K562 (cell line): ENCODE measurements around the gene ACP5. TPM values are rescaled to one million over a fixed set of nuclear protein-coding genes. Genes with fewer than 3 reads are reported as not detected.
"Not testable (repeated sequence)": the region's sequence is repeated elsewhere in the genome, so short reads cannot be mapped to it uniquely, and the experiment has no call there.

Experiments
- ATAC-seq: fragments of 200-7000 bp; cut with Tn5 transposase; 3 replicates; pipeline ENCODE4 v1.9.1; 2020; ENCODE audit warnings: moderate library complexity
- BruUV-seq: library from RNA; stranded (reverse); fragments of 400-500 nt; replicated peaks from 2 replicates; lab custom pipeline; 2021; lab: Mats Ljungman, UMichigan
- CTCF ChIA-PET: fragments of 300-600 bp; formaldehyde crosslinking; extraction: SDS; loops from one replicate; lab custom pipeline; 2021; ENCODE audit warnings: low intra/inter-chr PET ratio; lab: Yijun Ruan, JAX
- POLR2A ChIA-PET: fragments of 300-600, 350-650 bp; sonication (Branson Sonifier 250); formaldehyde crosslinking; extraction: SDS; loops from one replicate; lab custom pipeline; 2021; ENCODE audit warnings: antibody characterized with exemption, inconsistent platforms; lab: Yijun Ruan, JAX
- DNase-seq, 4 experiments: peaks; one replicate each; pipeline versions ENCODE4 v3.0.0 to v3.0.0-alpha.2; 2011 to 2018; ENCODE audit warnings: low spot score in 3 of 4, mixed read lengths in 3 of 4; ENCODE audit errors: extremely low read depth in 1 of 4
- FAIRE-seq: peaks from 2 replicates; lab custom pipeline; 2011; peaks lifted over from hg19 to GRCh38; lab: Jason Lieb, UNC
- H2AFZ ChIP-seq: 2 replicates; pipeline ENCODE4 v1.6.0; 2011; ENCODE audit warnings: low read depth, low read length, control low read depth, inconsistent platforms
- H3K27ac ChIP-seq: fragments of 200-600 bp; 3 replicates; pipeline ENCODE4 v1.8.0; 2011; ENCODE audit warnings: low read depth, mild to moderate bottlenecking, control low read depth, inconsistent platforms, low read length, moderate library complexity, mixed read lengths; ENCODE audit errors: extremely low read depth
- H3K27me3 ChIP-seq, 2 experiments: fragments of 300-600 bp in 1 of 2; 2 replicates in 1 of 2; 3 replicates in 1 of 2; pipeline versions ENCODE4 v1.6.0 to v1.8.0; 2011; ENCODE audit warnings: inconsistent platforms in 2 of 2, low read length in 2 of 2, mild to moderate bottlenecking in 1 of 2, mixed read lengths in 1 of 2, moderate library complexity in 1 of 2; ENCODE audit not compliant: control insufficient read depth in 2 of 2, insufficient read depth in 2 of 2
- H3K36me3 ChIP-seq: fragments of 300-600 bp; 3 replicates; pipeline ENCODE4 v1.8.0; 2011; ENCODE audit warnings: mild to moderate bottlenecking, low read length, inconsistent platforms; ENCODE audit not compliant: control insufficient read depth, insufficient read depth
- H3K4me1 ChIP-seq, 2 experiments: fragments of 200-600 bp in 1 of 2; replicated peaks in 1 of 2; 2 replicates in 1 of 2; 3 replicates in 1 of 2; pipeline versions ENCODE4 v1.5.1 to v1.8.0; 2011; ENCODE audit warnings: inconsistent platforms in 2 of 2, low read length in 2 of 2, mild to moderate bottlenecking in 1 of 2, mixed read lengths in 1 of 2, moderate library complexity in 1 of 2; ENCODE audit not compliant: control insufficient read depth in 2 of 2, insufficient read depth in 2 of 2
- H3K4me2 ChIP-seq: 2 replicates; pipeline ENCODE4 v1.6.1; 2011; ENCODE audit warnings: low read length, control low read depth, inconsistent platforms, mixed read lengths; ENCODE audit not compliant: insufficient read depth
- H3K4me3 ChIP-seq: fragments of 200-600 bp; sonication (generic), shearing (Covaris generic); 2 replicates; pipeline ENCODE4 v1.5.1; 2016; ENCODE audit warnings: control low read depth, inconsistent platforms
- H3K79me2 ChIP-seq: fragments of 200-600 bp; 3 replicates; pipeline ENCODE4 v1.8.0; 2011; ENCODE audit warnings: low read length, inconsistent platforms; ENCODE audit not compliant: control insufficient read depth, insufficient read depth
- H3K9ac ChIP-seq, 2 experiments: 2 replicates each; pipeline versions ENCODE4 v1.6.0 to v1.6.1; 2011; ENCODE audit warnings: low read depth in 2 of 2, low read length in 2 of 2, control low read depth in 1 of 2, inconsistent platforms in 1 of 2, mild to moderate bottlenecking in 1 of 2, mixed read lengths in 1 of 2; ENCODE audit not compliant: insufficient read depth in 1 of 2
- H3K9me1 ChIP-seq: one replicate; pipeline ENCODE4 v1.6.0; 2011; ENCODE audit warnings: inconsistent platforms, mild to moderate bottlenecking, low read length, moderate library complexity; ENCODE audit not compliant: control insufficient read depth, insufficient read depth
- H3K9me3 ChIP-seq: replicated peaks from 2 replicates; pipeline ENCODE4 v1.5.1; 2011; ENCODE audit warnings: low read depth, low read length, inconsistent platforms; ENCODE audit not compliant: control insufficient read depth, insufficient read depth
- H4K20me1 ChIP-seq: replicated peaks from 2 replicates; pipeline ENCODE4 v1.6.1; 2011; ENCODE audit warnings: low read length, inconsistent platforms, mixed read lengths; ENCODE audit not compliant: control insufficient read depth, insufficient read depth
- JUN ChIP-seq, 2 experiments: sonication (generic) in 1 of 2; formaldehyde crosslinking in 1 of 2; IDR thresholded peaks; 2 replicates each; pipeline versions ENCODE4 v1.6.1 to v1.8.0; 2012 to 2022; ENCODE audit warnings: borderline replicate concordance in 2 of 2, mild to moderate bottlenecking in 2 of 2, improper control_type of control experiment in 1 of 2, low read depth in 1 of 2, low read length in 1 of 2, missing genetic modification reagents in 1 of 2
- NFIC ChIP-seq: fragments of 450-650 bp; IDR thresholded peaks from 2 replicates; pipeline ENCODE4 v1.6.1; 2017; ENCODE audit warnings: mild to moderate bottlenecking, inconsistent platforms
- SUPT5H ChIP-seq: fragments of 450-650 bp; IDR thresholded peaks from 2 replicates; pipeline ENCODE4 v1.6.1; 2016
- WGBS: fragments of 100-300 bp; shearing (Covaris generic); methylation state at CpG from one replicate; pipeline ENCODE4 v1.1.6; 2016; ENCODE audit warnings: low coverage, mixed read lengths; ENCODE audit not compliant: insufficient coverage; ENCODE audit errors: missing lambda C conversion rate; 5-methylcytosine and 5-hydroxymethylcytosine counted together
- in situ Hi-C: fragments of 300-500 bp; cut with MboI; formaldehyde crosslinking; loops from 4 replicates; pipeline ENCODE4 v1.15.0; 2018; ENCODE audit warnings: inconsistent platforms, mixed read lengths
- intact Hi-C: fragments of 100-400 bp; cut with micrococcal nuclease; formaldehyde crosslinking; loops from 2 replicates; pipeline ENCODE4 v1.14.2; 2022
- polyA plus RNA-seq, 8 experiments: library from polyadenylated mRNA; depleted of rRNA in 4 of 8; stranded (reverse) in 5 of 8; unstranded in 3 of 8; fragments of >200 nt; fragmentation: Nextera tagmentation in 2 of 8; fragmentation: Illumina TruSeq in 1 of 8; extraction: Ambion mirVana in 2 of 8; extraction: Trizol in 1 of 8; gene quantifications; 2 replicates each; pipeline versions ENCODE4 v1.2.1 to v1.2.3, GENCODE V29; 2011 to 2014; ENCODE audit warnings: inconsistent platforms in 1 of 8, missing spikeins in 1 of 8
- total RNA-seq, 7 experiments: library from RNA; depleted of rRNA in 6 of 7; stranded (reverse); fragments of >200 nt in 6 of 7; fragmentation: Illumina TruSeq in 2 of 7; extraction: Trizol in 2 of 7; gene quantifications; 2 replicates each; pipeline versions ENCODE4 v1.2.1 to v1.2.3, GENCODE V29; 2011 to 2021; ENCODE audit warnings: low replicate concordance in 1 of 7

Gene ACP5
- total and polyA plus RNA-seq, 9 of the 15 experiments (the other 6 are each of a cell fraction or from before 2014, with no cell fraction given) = 0.06 to 1.1 (median 0.31) TPM; not detected in 1

GRCh38 chr19:11599704-11600103 is 22.3 kb upstream of the ACP5 start:
- intact Hi-C loops, H3K4me3 ChIP-seq, H3K9me1 ChIP-seq, H4K20me1 ChIP-seq, H3K4me2 ChIP-seq, FAIRE-seq, DNase-seq: not testable (repeated sequence)
- Histone ChIP-seq H3K9me3 (peaks cover 13% of the 10 kb centered on the region), H3K36me3 (peaks cover 40% of the 10 kb centered on the region), H3K79me2 (peaks cover 70% of the 10 kb centered on the region), H3K9ac (0 out of 4 replicates have a peak overlapping the region, but pooled peaks of 1 of the 2 experiments have one; percentile 2)
- POLR2A ChIA-PET = interaction anchor here (1.2 kb wide), 1 partner anchor 36 kb away, joined by 3 read pairs; no protein-coding TSS in a partner anchor
- 0 out of 2 replicates have a peak, but pooled peaks have one; percentile 6 for TF ChIP-seq SUPT5H
- TF ChIP-seq, all 486 proteins: peak for 1; not testable (repeated sequence) for 485
- H2AFZ ChIP-seq, ATAC-seq, H3K27ac ChIP-seq, H3K27me3 ChIP-seq, BruUV-seq, in situ Hi-C loops, CTCF ChIA-PET: not testable (repeated sequence)
- H3K4me1 ChIP-seq = peaks cover 7 to 15% of the 10 kb centered on the region in 2 experiments
- WGBS = 92% methylated on average over 8 of the region's 8 CpGs

GRCh38 chr19:11598746-11599145 is 21.3 kb upstream of the ACP5 start:
- in situ Hi-C loops (no loop called here), intact Hi-C loops (no loop called here)
- FAIRE-seq (no peak), ATAC-seq (no peak), DNase-seq (no peak)
- no peaks in the 10 kb centered on the region for H3K9me1 ChIP-seq
- H3K27ac ChIP-seq = peak overlapping the region; percentile 97; the same call in 2 of the 3 replicates
- WGBS = 94% methylated on average over 2 of the region's 2 CpGs
- H3K9me3 ChIP-seq = peaks cover 5% of the 10 kb centered on the region; the same call in 1 of the 2 replicates
- peak overlapping the region; percentile 88 for H3K4me2 ChIP-seq
- no peaks in the 10 kb centered on the region for H3K27me3 ChIP-seq
- peak overlapping the region; percentile 73 to 96; a peak in 2 of 4 replicates for H3K9ac ChIP-seq
- CTCF ChIA-PET = interaction anchor here (1.1 kb wide), 1 partner anchor 38 kb away, joined by 3 read pairs; no protein-coding TSS in a partner anchor
- H3K4me3 ChIP-seq = peak overlapping the region; percentile 89; the same call in 1 of the 2 replicates
- H3K36me3 ChIP-seq = peaks cover 30% of the 10 kb centered on the region
- no TSS peak for BruUV-seq
- peaks cover 60% of the 10 kb centered on the region for H3K79me2 ChIP-seq
- TF ChIP-seq NFIC = peak; percentile 58
- no peak for TF ChIP-seq JUN (IDR thresholded peaks at IDR 0.05; ENCODE audit: borderline replicate concordance, low read depth, low read length)
- TF ChIP-seq JUN (CRISPR knock-in tag; IDR thresholded peaks at IDR 0.05; ENCODE audit: borderline replicate concordance) = no peak
- H2AFZ ChIP-seq = no peak overlapping the region
- POLR2A ChIA-PET = interaction anchor here (0.6 kb wide), 1 partner anchor 101 kb away, joined by 3 read pairs; no protein-coding TSS in a partner anchor
- H4K20me1 ChIP-seq = no peaks in the 10 kb centered on the region
- H3K4me1 ChIP-seq = peaks cover 7 to 15% of the 10 kb centered on the region in 2 experiments
